Breast epithelium (tissue), 4 donors: ENCODE results near the gene PDS5B. TPM values are rescaled to one million over a fixed set of nuclear protein-coding genes. Genes with fewer than 3 reads are reported as not detected.

ENCODE experiments used
- DNase-seq, 2 donors: peaks; one replicate each; pipeline ENCODE4 v3.0.0-alpha.2; 2019; ENCODE audit warnings: low spot score in 2 of 2
- H3K27ac ChIP-seq, 2 donors: fragments of 200-600 bp; sonication (generic) in 1 of 2; one replicate each; pipeline ENCODE4 v1.5.1; 2016 to 2019; ENCODE audit warnings: mild to moderate bottlenecking in 1 of 2
- H3K27me3 ChIP-seq, 2 donors: fragments of 200-600 bp; sonication (generic) in 1 of 2; one replicate each; pipeline versions ENCODE4 v1.5.1 to v1.6.0; 2017 to 2019; ENCODE audit warnings: control low read depth in 1 of 2, mild to moderate bottlenecking in 1 of 2
- H3K36me3 ChIP-seq: fragments of 200-600 bp; one replicate; pipeline ENCODE4 v1.5.1; 2019
- H3K4me1 ChIP-seq, 2 donors: fragments of 200-600 bp; sonication (generic); one replicate each; pipeline ENCODE4 v1.5.1; 2016 to 2019; ENCODE audit warnings: control low read depth in 1 of 2
- H3K4me3 ChIP-seq, 3 donors: fragments of 200-600 bp; sonication (generic); 1 replicate in 2 of 3; 2 replicates in 1 of 3; pipeline ENCODE4 v1.5.1; 2016 to 2019; ENCODE audit warnings: mild to moderate bottlenecking in 3 of 3, moderate library complexity in 2 of 3
- H3K9me3 ChIP-seq, 2 donors: fragments of 200-600 bp; sonication (generic) in 1 of 2; one replicate each; pipeline ENCODE4 v1.5.1; 2016 to 2019; ENCODE audit warnings: control low read depth in 1 of 2
- CTCF ChIP-seq, 3 donors: fragments of 450-650 bp; IDR thresholded peaks; one replicate each; pipeline ENCODE4 v1.5.1; 2016 to 2017; ENCODE audit warnings: antibody characterized with exemption in 3 of 3, mild to moderate bottlenecking in 3 of 3, moderate library complexity in 3 of 3
- POLR2A ChIP-seq: fragments of 450-650 bp; IDR thresholded peaks from one replicate; pipeline ENCODE4 v1.6.1; 2016; ENCODE audit warnings: antibody characterized with exemption, mild to moderate bottlenecking, moderate library complexity
- POLR2AphosphoS5 ChIP-seq, 3 donors: sonication (generic); formaldehyde crosslinking; IDR thresholded peaks; one replicate each; pipeline ENCODE4 v1.6.1; 2017; ENCODE audit warnings: antibody characterized with exemption in 3 of 3
- intact Hi-C: fragments of 100-400 bp; cut with DNase I; formaldehyde crosslinking; loops from one replicate; pipeline ENCODE4 v1.15.1; 2023; ENCODE audit warnings: low total_unique reads
- total RNA-seq, 3 donors: library from RNA; depleted of rRNA; stranded (reverse); fragments of >200 nt; gene quantifications; one replicate each; pipeline ENCODE4 v1.1.0, GENCODE V29; 2016

The PDS5B gene
- total RNA-seq, 3 donors from 2014 or later, result 35.0 to 71.7 (median 66.2) TPM

GRCh38 chr13:32542221-32542620, 44.0 kb upstream of the PDS5B start:
- TF ChIP-seq POLR2A (no peak), CTCF (IDR thresholded peaks at IDR 0.05) (no peak), POLR2AphosphoS5 (IDR thresholded peaks at IDR 0.05) (no peak)
- Histone ChIP-seq H3K4me1 (no peaks in the 10 kb centered on the region), H3K36me3 (no peaks in the 10 kb centered on the region), H3K9me3 (no peaks in the 10 kb centered on the region), H3K27ac (no peak overlapping the region), H3K27me3 (no peaks in the 10 kb centered on the region), H3K4me3 (no peak overlapping the region)
- intact Hi-C loops, result no loop called here
- no peak for DNase-seq

DNA sequence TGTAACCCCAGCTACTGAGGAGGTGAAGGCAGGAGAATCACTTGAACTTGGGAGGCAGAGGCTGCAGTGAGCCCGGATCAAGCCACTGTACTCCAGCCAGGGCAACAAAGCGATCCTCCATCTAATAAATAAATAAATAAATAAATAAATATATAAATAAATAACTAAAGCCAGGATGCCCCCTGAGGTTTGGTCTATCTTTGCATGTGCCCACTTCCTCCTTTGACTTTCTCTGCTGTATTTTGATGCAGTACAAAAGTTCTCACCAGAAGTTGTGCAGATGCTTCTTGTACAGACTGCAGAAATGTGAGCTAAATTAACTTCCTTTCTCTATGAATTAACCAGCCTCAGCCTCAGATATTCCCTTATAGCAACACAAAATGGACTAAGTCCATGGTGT, 41.2 kb upstream of the PDS5B start:
- DNase-seq, result no peak
- H3K27me3 ChIP-seq, result no peaks in the 10 kb centered on the region
- no peak overlapping the region for H3K27ac ChIP-seq
- no peak for TF ChIP-seq POLR2AphosphoS5 (IDR thresholded peaks at IDR 0.05)
- no peak for TF ChIP-seq POLR2A
- TF ChIP-seq CTCF (IDR thresholded peaks at IDR 0.05), result no peak
- no peaks in the 10 kb centered on the region for H3K4me1 ChIP-seq
- no peaks in the 10 kb centered on the region for H3K36me3 ChIP-seq
- intact Hi-C loops, result no loop called here
- H3K9me3 ChIP-seq, result no peaks in the 10 kb centered on the region
- H3K4me3 ChIP-seq, result no peak overlapping the region

GRCh38 chr13:32548837-32549236, 37.4 kb upstream of the PDS5B start:
- no peak for DNase-seq
- intact Hi-C loops, result no loop called here
- Histone ChIP-seq H3K4me3 (no peak overlapping the region), H3K27ac (no peak overlapping the region), H3K4me1 (no peaks in the 10 kb centered on the region), H3K27me3 (no peaks in the 10 kb centered on the region), H3K9me3 (no peaks in the 10 kb centered on the region), H3K36me3 (no peaks in the 10 kb centered on the region)
- no peak for TF ChIP-seq POLR2AphosphoS5 (IDR thresholded peaks at IDR 0.05)
- TF ChIP-seq CTCF (IDR thresholded peaks at IDR 0.05), result no peak

- no peak for DNase-seq
- Histone ChIP-seq H3K4me1 (no peaks in the 10 kb centered on the region), H3K27ac (no peak overlapping the region), H3K36me3 (no peaks in the 10 kb centered on the region), H3K27me3 (no peaks in the 10 kb centered on the region), H3K4me3 (no peak overlapping the region), H3K9me3 (no peaks in the 10 kb centered on the region)
- intact Hi-C loops, result no loop called here
- no peak for TF ChIP-seq POLR2A
- TF ChIP-seq CTCF (IDR thresholded peaks at IDR 0.05), result no peak
- no peak for TF ChIP-seq POLR2AphosphoS5 (IDR thresholded peaks at IDR 0.05)
Observed at GRCh38 chr13:32549788-32550187, 36.5 kb upstream of the PDS5B start.

DNA sequence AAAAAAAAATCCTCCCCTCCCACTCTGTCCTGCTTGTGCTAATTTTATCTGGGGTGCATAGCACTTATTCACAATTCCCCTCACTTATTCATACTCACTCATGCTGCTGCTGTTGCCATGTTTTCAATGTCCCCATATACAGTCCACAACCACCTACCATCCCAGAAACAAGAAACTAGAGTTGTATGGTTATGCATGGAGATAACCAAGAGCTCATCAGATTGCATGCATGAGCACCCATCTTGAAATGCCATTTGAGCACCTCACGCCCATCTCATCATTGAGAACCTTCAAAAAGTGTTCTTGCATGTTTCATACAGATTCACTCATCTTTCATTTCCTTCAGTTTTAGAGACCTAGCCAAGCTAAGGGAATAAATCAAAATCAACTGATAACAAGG, 32.5 kb upstream of the PDS5B start:
- Histone ChIP-seq H3K9me3 (no peaks in the 10 kb centered on the region), H3K4me3 (no peak overlapping the region), H3K4me1 (no peaks in the 10 kb centered on the region), H3K36me3 (no peaks in the 10 kb centered on the region), H3K27ac (no peak overlapping the region), H3K27me3 (no peaks in the 10 kb centered on the region)
- TF ChIP-seq CTCF (IDR thresholded peaks at IDR 0.05), result no peak
- TF ChIP-seq POLR2A, result no peak
- TF ChIP-seq POLR2AphosphoS5 (IDR thresholded peaks at IDR 0.05), result no peak
- DNase-seq, result no peak
- intact Hi-C loops, result no loop called here
